ENCODE data around the gene LDLRAD4.

LDLRAD4 gene

DNA sequence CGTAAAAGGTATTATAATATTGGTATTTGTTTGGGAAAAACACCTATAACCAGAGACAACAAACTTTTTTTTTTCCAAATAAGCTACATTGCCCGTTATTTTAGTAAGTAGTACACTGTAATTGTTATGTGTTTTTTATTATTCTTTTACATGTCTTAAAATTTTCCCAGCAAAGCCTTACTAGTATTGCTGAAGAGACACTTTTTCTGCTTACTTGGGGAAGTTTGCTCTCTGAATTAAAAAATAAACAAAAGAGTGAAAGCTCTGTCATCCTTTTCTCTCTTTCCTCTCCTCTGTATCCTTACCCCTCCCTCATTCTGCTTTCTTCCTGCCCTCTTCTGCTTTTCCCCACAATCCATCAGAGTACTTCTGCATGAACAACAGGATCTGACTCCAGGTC is 25.6 kb upstream of the LDLRAD4 start:
- no peak for ATAC-seq
- TF ChIP-seq ARNTL (CRISPR knock-in tag; IDR thresholded peaks at IDR 0.05; ENCODE audit: borderline replicate concordance, low read depth), result no peak
- TF ChIP-seq TOX (CRISPR knock-in tag; IDR thresholded peaks at IDR 0.05; ENCODE audit: borderline replicate concordance), result no peak
- no peak for TF ChIP-seq ZFP30 (CRISPR knock-in tag; IDR thresholded peaks at IDR 0.05)
- TF ChIP-seq, protein P1, sequence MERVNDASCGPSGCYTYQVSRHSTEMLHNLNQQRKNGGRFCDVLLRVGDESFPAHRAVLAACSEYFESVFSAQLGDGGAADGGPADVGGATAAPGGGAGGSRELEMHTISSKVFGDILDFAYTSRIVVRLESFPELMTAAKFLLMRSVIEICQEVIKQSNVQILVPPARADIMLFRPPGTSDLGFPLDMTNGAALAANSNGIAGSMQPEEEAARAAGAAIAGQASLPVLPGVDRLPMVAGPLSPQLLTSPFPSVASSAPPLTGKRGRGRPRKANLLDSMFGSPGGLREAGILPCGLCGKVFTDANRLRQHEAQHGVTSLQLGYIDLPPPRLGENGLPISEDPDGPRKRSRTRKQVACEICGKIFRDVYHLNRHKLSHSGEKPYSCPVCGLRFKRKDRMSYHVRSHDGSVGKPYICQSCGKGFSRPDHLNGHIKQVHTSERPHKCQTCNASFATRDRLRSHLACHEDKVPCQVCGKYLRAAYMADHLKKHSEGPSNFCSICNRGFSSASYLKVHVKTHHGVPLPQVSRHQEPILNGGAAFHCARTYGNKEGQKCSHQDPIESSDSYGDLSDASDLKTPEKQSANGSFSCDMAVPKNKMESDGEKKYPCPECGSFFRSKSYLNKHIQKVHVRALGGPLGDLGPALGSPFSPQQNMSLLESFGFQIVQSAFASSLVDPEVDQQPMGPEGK (CRISPR knock-in tag; IDR thresholded peaks at IDR 0.05; ENCODE audit: borderline replicate concordance), result no peak
- TF ChIP-seq, protein P2, sequence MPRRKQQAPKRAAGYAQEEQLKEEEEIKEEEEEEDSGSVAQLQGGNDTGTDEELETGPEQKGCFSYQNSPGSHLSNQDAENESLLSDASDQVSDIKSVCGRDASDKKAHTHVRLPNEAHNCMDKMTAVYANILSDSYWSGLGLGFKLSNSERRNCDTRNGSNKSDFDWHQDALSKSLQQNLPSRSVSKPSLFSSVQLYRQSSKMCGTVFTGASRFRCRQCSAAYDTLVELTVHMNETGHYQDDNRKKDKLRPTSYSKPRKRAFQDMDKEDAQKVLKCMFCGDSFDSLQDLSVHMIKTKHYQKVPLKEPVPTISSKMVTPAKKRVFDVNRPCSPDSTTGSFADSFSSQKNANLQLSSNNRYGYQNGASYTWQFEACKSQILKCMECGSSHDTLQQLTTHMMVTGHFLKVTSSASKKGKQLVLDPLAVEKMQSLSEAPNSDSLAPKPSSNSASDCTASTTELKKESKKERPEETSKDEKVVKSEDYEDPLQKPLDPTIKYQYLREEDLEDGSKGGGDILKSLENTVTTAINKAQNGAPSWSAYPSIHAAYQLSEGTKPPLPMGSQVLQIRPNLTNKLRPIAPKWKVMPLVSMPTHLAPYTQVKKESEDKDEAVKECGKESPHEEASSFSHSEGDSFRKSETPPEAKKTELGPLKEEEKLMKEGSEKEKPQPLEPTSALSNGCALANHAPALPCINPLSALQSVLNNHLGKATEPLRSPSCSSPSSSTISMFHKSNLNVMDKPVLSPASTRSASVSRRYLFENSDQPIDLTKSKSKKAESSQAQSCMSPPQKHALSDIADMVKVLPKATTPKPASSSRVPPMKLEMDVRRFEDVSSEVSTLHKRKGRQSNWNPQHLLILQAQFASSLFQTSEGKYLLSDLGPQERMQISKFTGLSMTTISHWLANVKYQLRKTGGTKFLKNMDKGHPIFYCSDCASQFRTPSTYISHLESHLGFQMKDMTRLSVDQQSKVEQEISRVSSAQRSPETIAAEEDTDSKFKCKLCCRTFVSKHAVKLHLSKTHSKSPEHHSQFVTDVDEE (CRISPR knock-in tag; IDR thresholded peaks at IDR 0.05), result no peak
- TF ChIP-seq ZNF70 (CRISPR knock-in tag; IDR thresholded peaks at IDR 0.05), result no peak
- TF ChIP-seq ZFP3 (CRISPR knock-in tag; IDR thresholded peaks at IDR 0.05), result no peak
- no peak for TF ChIP-seq BACH2 (CRISPR knock-in tag; IDR thresholded peaks at IDR 0.05; ENCODE audit: borderline replicate concordance)
- TF ChIP-seq, protein P3, sequence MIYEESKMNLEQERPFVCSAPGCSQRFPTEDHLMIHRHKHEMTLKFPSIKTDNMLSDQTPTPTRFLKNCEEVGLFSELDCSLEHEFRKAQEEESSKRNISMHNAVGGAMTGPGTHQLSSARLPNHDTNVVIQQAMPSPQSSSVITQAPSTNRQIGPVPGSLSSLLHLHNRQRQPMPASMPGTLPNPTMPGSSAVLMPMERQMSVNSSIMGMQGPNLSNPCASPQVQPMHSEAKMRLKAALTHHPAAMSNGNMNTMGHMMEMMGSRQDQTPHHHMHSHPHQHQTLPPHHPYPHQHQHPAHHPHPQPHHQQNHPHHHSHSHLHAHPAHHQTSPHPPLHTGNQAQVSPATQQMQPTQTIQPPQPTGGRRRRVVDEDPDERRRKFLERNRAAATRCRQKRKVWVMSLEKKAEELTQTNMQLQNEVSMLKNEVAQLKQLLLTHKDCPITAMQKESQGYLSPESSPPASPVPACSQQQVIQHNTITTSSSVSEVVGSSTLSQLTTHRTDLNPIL (CRISPR knock-in tag; IDR thresholded peaks at IDR 0.05; ENCODE audit: low read depth), result no peak
- TF ChIP-seq, protein P4, sequence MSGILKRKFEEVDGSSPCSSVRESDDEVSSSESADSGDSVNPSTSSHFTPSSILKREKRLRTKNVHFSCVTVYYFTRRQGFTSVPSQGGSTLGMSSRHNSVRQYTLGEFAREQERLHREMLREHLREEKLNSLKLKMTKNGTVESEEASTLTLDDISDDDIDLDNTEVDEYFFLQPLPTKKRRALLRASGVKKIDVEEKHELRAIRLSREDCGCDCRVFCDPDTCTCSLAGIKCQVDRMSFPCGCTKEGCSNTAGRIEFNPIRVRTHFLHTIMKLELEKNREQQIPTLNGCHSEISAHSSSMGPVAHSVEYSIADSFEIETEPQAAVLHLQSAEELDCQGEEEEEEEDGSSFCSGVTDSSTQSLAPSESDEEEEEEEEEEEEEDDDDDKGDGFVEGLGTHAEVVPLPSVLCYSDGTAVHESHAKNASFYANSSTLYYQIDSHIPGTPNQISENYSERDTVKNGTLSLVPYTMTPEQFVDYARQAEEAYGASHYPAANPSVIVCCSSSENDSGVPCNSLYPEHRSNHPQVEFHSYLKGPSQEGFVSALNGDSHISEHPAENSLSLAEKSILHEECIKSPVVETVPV (CRISPR knock-in tag; IDR thresholded peaks at IDR 0.05), result no peak

DNA sequence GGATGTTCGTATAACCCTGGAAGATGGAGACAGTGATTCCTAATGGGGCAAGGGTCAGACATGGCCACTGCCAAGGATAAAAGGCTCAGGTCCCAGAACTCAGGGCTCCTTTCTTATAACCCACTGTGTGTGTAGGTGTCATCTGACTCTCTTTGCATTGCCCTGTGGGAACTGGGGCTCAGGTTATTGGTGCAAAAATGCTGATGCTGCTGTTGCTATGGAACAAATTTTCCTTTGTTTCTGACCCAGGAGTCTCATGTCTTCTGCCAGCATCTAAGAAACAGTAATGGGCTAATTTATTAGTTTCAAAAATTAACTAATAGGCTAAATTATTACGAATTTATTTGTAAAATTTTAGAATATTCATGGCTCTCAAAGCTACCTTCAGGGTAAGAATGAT is 24.3 kb upstream of the LDLRAD4 start:
- no peak for ATAC-seq
- TF ChIP-seq OSR1 (CRISPR knock-in tag; IDR thresholded peaks at IDR 0.05), result no peak
- TF ChIP-seq, protein P2 (CRISPR knock-in tag; IDR thresholded peaks at IDR 0.05), result no peak
- no peak for TF ChIP-seq CSDC2 (CRISPR knock-in tag; IDR thresholded peaks at IDR 0.05)
- no peak for TF ChIP-seq ZNF565 (CRISPR knock-in tag; conservative IDR thresholded peaks at IDR 0.05; ENCODE audit: low read depth)
- TF ChIP-seq GLIS3 (CRISPR knock-in tag; IDR thresholded peaks at IDR 0.05), result no peak
- no peak for TF ChIP-seq RARB (CRISPR knock-in tag; IDR thresholded peaks at IDR 0.05)
- TF ChIP-seq SNAI2 (CRISPR knock-in tag; IDR thresholded peaks at IDR 0.05), result no peak
- TF ChIP-seq ZFP30 (CRISPR knock-in tag; IDR thresholded peaks at IDR 0.05), result no peak
- TF ChIP-seq TOX (CRISPR knock-in tag; IDR thresholded peaks at IDR 0.05; ENCODE audit: borderline replicate concordance), result no peak

DNA sequence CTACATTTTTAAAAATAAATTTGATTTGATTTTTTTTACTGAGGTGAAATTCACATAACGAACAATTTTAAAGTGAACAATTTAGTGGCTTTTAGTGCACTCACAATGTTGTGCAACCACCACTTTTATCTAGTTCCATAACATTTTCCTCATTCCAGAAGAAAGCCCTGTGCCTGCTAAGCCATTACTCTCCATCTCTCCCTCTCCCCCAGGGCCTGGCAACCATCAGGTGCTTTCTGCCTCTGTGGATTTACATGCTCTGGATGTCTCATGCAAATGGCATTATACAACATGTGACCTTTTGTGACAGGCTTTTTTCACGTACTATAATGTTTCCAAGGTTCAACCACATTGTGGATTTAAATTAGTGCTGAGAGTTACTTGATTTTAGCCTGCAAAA is 19.9 kb upstream of the LDLRAD4 start:
- ATAC-seq, result no peak
- no peak for TF ChIP-seq ZFP3 (CRISPR knock-in tag; IDR thresholded peaks at IDR 0.05)
- TF ChIP-seq SNAI2 (CRISPR knock-in tag; IDR thresholded peaks at IDR 0.05), result no peak
- TF ChIP-seq ZFP30 (CRISPR knock-in tag; IDR thresholded peaks at IDR 0.05), result no peak
- TF ChIP-seq CSDC2 (CRISPR knock-in tag; IDR thresholded peaks at IDR 0.05), result no peak
- TF ChIP-seq, protein P2 (CRISPR knock-in tag; IDR thresholded peaks at IDR 0.05), result no peak
- TF ChIP-seq BACH2 (CRISPR knock-in tag; IDR thresholded peaks at IDR 0.05; ENCODE audit: borderline replicate concordance), result no peak
- no peak for TF ChIP-seq TCF4 (CRISPR knock-in tag; IDR thresholded peaks at IDR 0.05; ENCODE audit: borderline replicate concordance)
- no peak for TF ChIP-seq ZNF8 (CRISPR knock-in tag; IDR thresholded peaks at IDR 0.05)
- TF ChIP-seq ESRRG (CRISPR knock-in tag; IDR thresholded peaks at IDR 0.05), result no peak
- no peak for TF ChIP-seq ZNF565 (CRISPR knock-in tag; conservative IDR thresholded peaks at IDR 0.05; ENCODE audit: low read depth)
- no peak for TF ChIP-seq OSR1 (CRISPR knock-in tag; IDR thresholded peaks at IDR 0.05)
- TF ChIP-seq ZNF70 (CRISPR knock-in tag; IDR thresholded peaks at IDR 0.05), result no peak
- TF ChIP-seq, protein P5, sequence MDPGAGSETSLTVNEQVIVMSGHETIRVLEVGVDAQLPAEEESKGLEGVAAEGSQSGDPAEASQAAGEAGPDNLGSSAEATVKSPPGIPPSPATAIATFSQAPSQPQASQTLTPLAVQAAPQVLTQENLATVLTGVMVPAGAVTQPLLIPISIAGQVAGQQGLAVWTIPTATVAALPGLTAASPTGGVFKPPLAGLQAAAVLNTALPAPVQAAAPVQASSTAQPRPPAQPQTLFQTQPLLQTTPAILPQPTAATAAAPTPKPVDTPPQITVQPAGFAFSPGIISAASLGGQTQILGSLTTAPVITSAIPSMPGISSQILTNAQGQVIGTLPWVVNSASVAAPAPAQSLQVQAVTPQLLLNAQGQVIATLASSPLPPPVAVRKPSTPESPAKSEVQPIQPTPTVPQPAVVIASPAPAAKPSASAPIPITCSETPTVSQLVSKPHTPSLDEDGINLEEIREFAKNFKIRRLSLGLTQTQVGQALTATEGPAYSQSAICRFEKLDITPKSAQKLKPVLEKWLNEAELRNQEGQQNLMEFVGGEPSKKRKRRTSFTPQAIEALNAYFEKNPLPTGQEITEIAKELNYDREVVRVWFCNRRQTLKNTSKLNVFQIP (CRISPR knock-in tag; IDR thresholded peaks at IDR 0.05; ENCODE audit: borderline replicate concordance, low read depth), result no peak

Measured in SK-N-SH treated with all-trans-retinoic acid at 6 μM for 48 hours (cell line).